ENCODE data around the gene MEI1.

DNA sequence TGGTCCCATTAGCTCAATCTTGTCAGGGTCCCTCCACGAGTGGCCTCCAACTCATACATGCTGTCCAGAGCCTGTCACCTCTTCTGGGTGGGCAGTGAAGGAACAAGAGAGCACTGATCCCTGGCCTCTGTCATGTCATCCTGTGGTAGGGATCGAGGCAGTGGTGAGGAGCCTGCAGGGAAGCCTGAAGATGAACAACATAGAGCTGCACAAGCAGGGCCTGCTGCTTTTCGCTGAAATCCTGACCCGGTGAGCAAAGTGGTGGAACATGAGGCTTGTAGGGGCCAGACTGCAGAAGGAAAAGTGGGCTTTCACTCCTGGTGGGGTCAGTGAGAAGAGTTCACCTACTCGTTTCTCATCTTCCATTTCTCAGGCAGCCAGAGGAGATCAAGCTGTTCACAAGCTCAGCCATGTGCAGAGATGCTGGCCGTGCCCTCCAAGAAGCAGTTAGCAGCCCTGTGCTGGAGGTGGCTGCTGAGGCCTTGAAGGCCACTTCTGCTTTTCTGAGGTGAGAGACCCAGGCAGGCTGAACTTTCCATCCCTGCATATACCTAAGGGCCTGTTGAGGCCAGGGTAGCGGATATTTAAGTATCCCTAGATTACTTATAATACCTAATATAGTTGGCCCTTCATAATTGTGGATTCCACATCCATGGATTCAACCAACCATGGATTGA, 32.9 kb downstream of the MEI1 start:
- TF ChIP-seq, protein P1, sequence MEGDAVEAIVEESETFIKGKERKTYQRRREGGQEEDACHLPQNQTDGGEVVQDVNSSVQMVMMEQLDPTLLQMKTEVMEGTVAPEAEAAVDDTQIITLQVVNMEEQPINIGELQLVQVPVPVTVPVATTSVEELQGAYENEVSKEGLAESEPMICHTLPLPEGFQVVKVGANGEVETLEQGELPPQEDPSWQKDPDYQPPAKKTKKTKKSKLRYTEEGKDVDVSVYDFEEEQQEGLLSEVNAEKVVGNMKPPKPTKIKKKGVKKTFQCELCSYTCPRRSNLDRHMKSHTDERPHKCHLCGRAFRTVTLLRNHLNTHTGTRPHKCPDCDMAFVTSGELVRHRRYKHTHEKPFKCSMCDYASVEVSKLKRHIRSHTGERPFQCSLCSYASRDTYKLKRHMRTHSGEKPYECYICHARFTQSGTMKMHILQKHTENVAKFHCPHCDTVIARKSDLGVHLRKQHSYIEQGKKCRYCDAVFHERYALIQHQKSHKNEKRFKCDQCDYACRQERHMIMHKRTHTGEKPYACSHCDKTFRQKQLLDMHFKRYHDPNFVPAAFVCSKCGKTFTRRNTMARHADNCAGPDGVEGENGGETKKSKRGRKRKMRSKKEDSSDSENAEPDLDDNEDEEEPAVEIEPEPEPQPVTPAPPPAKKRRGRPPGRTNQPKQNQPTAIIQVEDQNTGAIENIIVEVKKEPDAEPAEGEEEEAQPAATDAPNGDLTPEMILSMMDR (IDR thresholded peaks at IDR 0.05), result no peak
- no peak for TF ChIP-seq EP300 (IDR thresholded peaks at IDR 0.05)
